MM.1S (cell line): ENCODE results near the gene AGRP.

Experiments used
- DNase-seq: peaks from one replicate; pipeline ENCODE4 v3.0.0-alpha.2; 2015
- H2AFZ ChIP-seq: fragments of 300-600 bp; sonication (generic); 2 replicates; pipeline ENCODE4 v1.6.0; 2016; ENCODE audit warnings: antibody characterized with exemption, low read length
- H3F3A ChIP-seq: fragments of 300-600 bp; sonication (generic); 2 replicates; pipeline ENCODE4 v1.6.1; 2016; ENCODE audit warnings: mild to moderate bottlenecking, antibody characterized with exemption, low read length, moderate library complexity, mixed read lengths; ENCODE audit not compliant: insufficient read depth
- H3K27ac ChIP-seq: fragments of 300-600 bp; sonication (generic); 2 replicates; pipeline ENCODE4 v1.5.1; 2016; ENCODE audit warnings: mild to moderate bottlenecking, low read length
- H3K27me3 ChIP-seq: fragments of 300-600 bp; sonication (generic); replicated peaks from 2 replicates; pipeline ENCODE4 v1.6.0; 2016; ENCODE audit warnings: low read length; ENCODE audit not compliant: insufficient read depth
- H3K36me3 ChIP-seq: fragments of 300-600 bp; sonication (generic); replicated peaks from 2 replicates; pipeline ENCODE4 v1.6.1; 2016; ENCODE audit warnings: mild to moderate bottlenecking, low read length, mixed read lengths; ENCODE audit not compliant: insufficient read depth
- H3K4me1 ChIP-seq: fragments of 300-600 bp; sonication (generic); 2 replicates; pipeline ENCODE4 v1.6.1; 2016; ENCODE audit warnings: low read length, mixed read lengths
- H3K4me2 ChIP-seq: fragments of 300-600 bp; sonication (generic); 2 replicates; pipeline ENCODE4 v1.6.0; 2016; ENCODE audit warnings: low read depth, low read length
- H3K4me3 ChIP-seq: fragments of 300-600 bp; sonication (generic); 2 replicates; pipeline ENCODE4 v1.5.1; 2016; ENCODE audit warnings: low read length, mixed read lengths
- H3K79me2 ChIP-seq: fragments of 300-600 bp; sonication (generic); 2 replicates; pipeline ENCODE4 v1.6.1; 2016; ENCODE audit warnings: mixed run types, low read length, mixed read lengths
- H3K9ac ChIP-seq: fragments of 300-600 bp; sonication (generic); 2 replicates; pipeline ENCODE4 v1.6.1; 2016; ENCODE audit warnings: low read length, mixed read lengths
- H3K9me2 ChIP-seq: fragments of 300-600 bp; sonication (generic); replicated peaks from 2 replicates; pipeline ENCODE4 v1.6.1; 2016; ENCODE audit warnings: mild to moderate bottlenecking, low read length, mixed read lengths; ENCODE audit not compliant: insufficient read depth
- H3K9me3 ChIP-seq: fragments of 300-600 bp; sonication (generic); replicated peaks from 2 replicates; pipeline ENCODE4 v1.6.1; 2016; ENCODE audit warnings: mild to moderate bottlenecking, low read length, mixed read lengths; ENCODE audit not compliant: insufficient read depth
- H4K20me1 ChIP-seq: fragments of 300-600 bp; sonication (generic); 2 replicates; pipeline ENCODE4 v1.6.1; 2016; ENCODE audit warnings: mild to moderate bottlenecking, low read length, moderate library complexity, mixed read lengths; ENCODE audit not compliant: insufficient read depth
- CTCF ChIP-seq: fragments of 300-600 bp; sonication (generic); IDR thresholded peaks from 2 replicates; pipeline ENCODE4 v1.5.1; 2016; ENCODE audit warnings: antibody characterized with exemption, low read length, mixed read lengths
- EZH2 ChIP-seq: fragments of 300-600 bp; sonication (generic); optimal IDR thresholded peaks from 2 replicates; pipeline ENCODE3; 2017; ENCODE audit warnings: low read depth, mild to moderate bottlenecking, antibody characterized with exemption, low read length, mixed read lengths
- EZH2phosphoT487 ChIP-seq: fragments of 300-600 bp; sonication (generic); IDR thresholded peaks from 2 replicates; pipeline ENCODE4 v1.6.1; 2018; ENCODE audit warnings: antibody characterized with exemption, low read length

The AGRP gene

GRCh38 chr16:67471758-67472384 lies 11.5 kb downstream of the AGRP start:
- Histone ChIP-seq H3K4me2 (no peak overlapping the region), H3F3A (no peaks in the 10 kb centered on the region), H3K9me3 (no peaks in the 10 kb centered on the region), H3K4me3 (no peak overlapping the region), H3K27ac (no peak overlapping the region), H2AFZ (no peak overlapping the region), H3K4me1 (no peaks in the 10 kb centered on the region), H3K79me2 (peaks cover 95% of the 10 kb centered on the region), H4K20me1 (peaks cover 21% of the 10 kb centered on the region; the same call in 1 of the 2 replicates), H3K9me2 (no peaks in the 10 kb centered on the region), H3K9ac (no peak overlapping the region), H3K36me3 (no peaks in the 10 kb centered on the region), H3K27me3 (no peaks in the 10 kb centered on the region)
- TF ChIP-seq EZH2, result no peak
- no peak for DNase-seq

- Histone ChIP-seq H3K4me1 (no peaks in the 10 kb centered on the region), H3K79me2 (peaks cover 95% of the 10 kb centered on the region), H3K9ac (no peak overlapping the region)
Observed at GRCh38 chr16:67470359-67470758, 13.0 kb downstream of the AGRP start.

GRCh38 chr16:67468731-67469130 lies 14.6 kb downstream of the AGRP start:
- Histone ChIP-seq H3K27ac (no peak overlapping the region), H3F3A (no peaks in the 10 kb centered on the region), H2AFZ (no peak overlapping the region), H3K36me3 (no peaks in the 10 kb centered on the region), H3K9me3 (no peaks in the 10 kb centered on the region), H3K9me2 (no peaks in the 10 kb centered on the region), H3K27me3 (no peaks in the 10 kb centered on the region), H3K4me2 (no peak overlapping the region), H3K79me2 (peaks cover 95% of the 10 kb centered on the region), H3K9ac (no peak overlapping the region), H3K4me3 (no peak overlapping the region), H4K20me1 (peaks cover 24% of the 10 kb centered on the region), H3K4me1 (no peaks in the 10 kb centered on the region)
- no peak for DNase-seq
- TF ChIP-seq EZH2phosphoT487 (no peak), CTCF (no peak), EZH2 (no peak)

More at GRCh38 chr16:67470359-67470758, 13.0 kb downstream of the AGRP start:
- Histone ChIP-seq H4K20me1 (peaks cover 25% of the 10 kb centered on the region), H3K4me2 (no peak overlapping the region), H3K36me3 (no peaks in the 10 kb centered on the region), H2AFZ (no peak overlapping the region), H3K9me2 (no peaks in the 10 kb centered on the region), H3K27ac (no peak overlapping the region), H3K4me3 (no peak overlapping the region), H3F3A (no peaks in the 10 kb centered on the region), H3K27me3 (no peaks in the 10 kb centered on the region), H3K9me3 (no peaks in the 10 kb centered on the region)
- TF ChIP-seq EZH2phosphoT487, result no peak
- no peak for TF ChIP-seq EZH2
- TF ChIP-seq CTCF, result no peak
- no peak for DNase-seq

- Histone ChIP-seq H3K9ac (no peak overlapping the region), H3K4me2 (no peak overlapping the region)
Observed at GRCh38 chr16:67466581-67466980, 16.8 kb downstream of the AGRP start.

More at GRCh38 chr16:67466581-67466980, 16.8 kb downstream of the AGRP start:
- no peaks in the 10 kb centered on the region for H3F3A ChIP-seq
- peaks cover 96% of the 10 kb centered on the region for H3K79me2 ChIP-seq
- H3K9me2 ChIP-seq, result no peaks in the 10 kb centered on the region
- no peaks in the 10 kb centered on the region for H3K36me3 ChIP-seq
- H3K9me3 ChIP-seq, result no peaks in the 10 kb centered on the region
- no peak for TF ChIP-seq EZH2
- TF ChIP-seq CTCF, result no peak
- no peak for TF ChIP-seq EZH2phosphoT487
- DNase-seq, result no peak
- no peak overlapping the region for H3K4me3 ChIP-seq
- no peak overlapping the region for H3K27ac ChIP-seq
- peaks cover 24% of the 10 kb centered on the region for H4K20me1 ChIP-seq
- no peaks in the 10 kb centered on the region for H3K27me3 ChIP-seq
- no peaks in the 10 kb centered on the region for H3K4me1 ChIP-seq
- no peak overlapping the region for H2AFZ ChIP-seq
